Neural cell (in vitro differentiated cells): ENCODE measurements around the gene EPHA2. TPM values are rescaled to one million over a fixed set of nuclear protein-coding genes. Genes with fewer than 3 reads are reported as not detected.

ENCODE experiments used
- H2AFZ ChIP-seq: fragments of 200-600, 300-800 bp; sonication (generic), shearing (Covaris generic); 2 replicates; pipeline ENCODE4 v1.6.0; 2014; ENCODE audit warnings: low read depth, mild to moderate bottlenecking, antibody characterized with exemption, low read length, moderate library complexity
- H3F3A ChIP-seq: fragments of 200-600 bp; shearing (Covaris generic); 2 replicates; pipeline ENCODE4 v1.6.1; 2016; ENCODE audit warnings: mild to moderate bottlenecking, moderate library complexity, mixed read lengths, antibody characterized with exemption, low read length; ENCODE audit not compliant: insufficient read depth, poor library complexity, severe bottlenecking
- H3K27ac ChIP-seq: fragments of 200-600, 300-800 bp; sonication (generic), shearing (Covaris generic); 2 replicates; pipeline ENCODE4 v1.5.1; 2014; ENCODE audit warnings: mild to moderate bottlenecking, low read length, moderate library complexity
- H3K27me3 ChIP-seq: fragments of 300-800, 200-600 bp; sonication (generic), shearing (Covaris generic); 2 replicates; pipeline ENCODE4 v1.6.0; 2014; ENCODE audit warnings: mild to moderate bottlenecking, low read depth, low read length, moderate library complexity; ENCODE audit not compliant: insufficient read depth
- H3K36me3 ChIP-seq: fragments of 300-800, 200-600 bp; sonication (generic), shearing (Covaris generic); 2 replicates; pipeline ENCODE4 v1.5.1; 2014; ENCODE audit warnings: mild to moderate bottlenecking, antibody characterized with exemption, low read length, moderate library complexity; ENCODE audit not compliant: insufficient read depth
- H3K4me2 ChIP-seq: fragments of 300-800, 200-600 bp; sonication (generic), shearing (Covaris generic); 2 replicates; pipeline ENCODE4 v1.6.0; 2014; ENCODE audit warnings: mild to moderate bottlenecking, low read length
- H3K4me3 ChIP-seq: fragments of 300-800, 200-600 bp; sonication (generic), shearing (Covaris generic); 2 replicates; pipeline ENCODE4 v1.5.1; 2014; ENCODE audit warnings: mild to moderate bottlenecking, low read length, moderate library complexity
- H3K79me2 ChIP-seq: fragments of 200-600 bp; shearing (Covaris generic); replicated peaks from 2 replicates; pipeline ENCODE4 v1.6.0; 2014; ENCODE audit warnings: mild to moderate bottlenecking, low read length, moderate library complexity; ENCODE audit not compliant: insufficient read depth
- H3K9ac ChIP-seq: fragments of 300-800, 200-600 bp; sonication (generic), shearing (Covaris generic); 2 replicates; pipeline ENCODE4 v1.6.1; 2016; ENCODE audit warnings: mild to moderate bottlenecking, low read length, mixed read lengths
- H3K9me2 ChIP-seq: fragments of 200-600 bp; shearing (Covaris generic); 2 replicates; pipeline ENCODE4 v1.6.1; 2016; ENCODE audit warnings: mild to moderate bottlenecking, low read length, mixed read lengths; ENCODE audit not compliant: insufficient read depth
- H3K9me3 ChIP-seq: fragments of 200-600, 300-800 bp; sonication (generic), shearing (Covaris generic); 2 replicates; pipeline ENCODE4 v1.6.1; 2016; ENCODE audit warnings: mild to moderate bottlenecking, mixed run types, low read length, moderate library complexity, mixed read lengths
- H4K20me1 ChIP-seq: fragments of 200-600 bp; shearing (Covaris generic); 2 replicates; pipeline ENCODE4 v1.6.1; 2016; ENCODE audit warnings: mild to moderate bottlenecking, mixed run types; ENCODE audit not compliant: insufficient read depth
- CTCF ChIP-seq: fragments of 450-650 bp; IDR thresholded peaks from 2 replicates; pipeline ENCODE4 v1.5.1; 2014; ENCODE audit warnings: antibody characterized with exemption, mild to moderate bottlenecking, moderate library complexity; ENCODE audit not compliant: poor library complexity, severe bottlenecking
- EP300 ChIP-seq: fragments of 450-650 bp; conservative IDR thresholded peaks from 2 replicates; pipeline ENCODE4 v1.6.1; 2014; ENCODE audit warnings: antibody characterized with exemption, mild to moderate bottlenecking, moderate library complexity; ENCODE audit not compliant: poor library complexity, severe bottlenecking
- EZH2 ChIP-seq: fragments of 200-600, 300-800 bp; shearing (Covaris generic), sonication (generic); IDR thresholded peaks from 2 replicates; pipeline ENCODE4 v1.6.1; 2014; ENCODE audit warnings: antibody characterized with exemption, low read length, borderline replicate concordance, mild to moderate bottlenecking; ENCODE audit not compliant: insufficient read depth, poor library complexity, severe bottlenecking
- MXI1 ChIP-seq: fragments of 450-650 bp; conservative IDR thresholded peaks from 2 replicates; pipeline ENCODE4 v1.6.1; 2014; ENCODE audit warnings: antibody characterized with exemption, mild to moderate bottlenecking; ENCODE audit not compliant: poor library complexity, severe bottlenecking
- POLR2AphosphoS5 ChIP-seq: IDR thresholded peaks from 2 replicates; pipeline ENCODE4 v1.6.1; 2012
- RAD21 ChIP-seq: fragments of 450-650 bp; conservative IDR thresholded peaks from 2 replicates; pipeline ENCODE4 v1.6.1; 2014; ENCODE audit warnings: antibody characterized with exemption, mild to moderate bottlenecking, moderate library complexity
- REST ChIP-seq: IDR thresholded peaks from 2 replicates; pipeline ENCODE4 v1.6.1; 2012; ENCODE audit warnings: borderline replicate concordance
- SMC3 ChIP-seq: fragments of 450-650 bp; conservative IDR thresholded peaks from 2 replicates; pipeline ENCODE4 v1.6.1; 2014; ENCODE audit warnings: antibody characterized with exemption, mild to moderate bottlenecking, moderate library complexity; ENCODE audit not compliant: poor library complexity
- TAF1 ChIP-seq: IDR thresholded peaks from 2 replicates; pipeline ENCODE4 v1.6.1; 2012; ENCODE audit warnings: low read depth
- polyA plus RNA-seq: library from polyadenylated mRNA; depleted of rRNA; stranded (reverse); fragments of >200 nt; gene quantifications from 2 replicates; pipeline ENCODE4 v1.2.3, GENCODE V29; 2014

The EPHA2 gene
- polyA plus RNA-seq, 1 donor from 2014 or later: 0.63 TPM

GRCh38 chr1:16093611-16094010 lies 62.3 kb downstream of the EPHA2 start:
- Histone ChIP-seq H2AFZ (no peak overlapping the region), H3K27ac (no peak overlapping the region), H3K27me3 (no peaks in the 10 kb centered on the region), H3K4me3 (no peak overlapping the region), H3K4me2 (no peak overlapping the region), H4K20me1 (no peaks in the 10 kb centered on the region), H3F3A (no peaks in the 10 kb centered on the region), H3K36me3 (no peaks in the 10 kb centered on the region), H3K9me3 (no peaks in the 10 kb centered on the region), H3K79me2 (no peaks in the 10 kb centered on the region), H3K9me2 (no peaks in the 10 kb centered on the region), H3K9ac (no peak overlapping the region)
- no peak for TF ChIP-seq EZH2

- no peak overlapping the region for H3K27ac ChIP-seq
- H3K9ac ChIP-seq: no peak overlapping the region
- no peaks in the 10 kb centered on the region for H3K79me2 ChIP-seq
- H3K4me2 ChIP-seq: no peak overlapping the region
- no peak overlapping the region for H2AFZ ChIP-seq
- H3K9me2 ChIP-seq: no peaks in the 10 kb centered on the region
- TF ChIP-seq SMC3: no peak
- no peak for TF ChIP-seq TAF1
- no peak for TF ChIP-seq EZH2
- no peak for TF ChIP-seq EP300
- no peak for TF ChIP-seq CTCF
- TF ChIP-seq RAD21: no peak
- no peak for TF ChIP-seq MXI1
- no peak for TF ChIP-seq POLR2AphosphoS5
- no peak for TF ChIP-seq REST
- H3K9me3 ChIP-seq: no peaks in the 10 kb centered on the region
- H3K4me3 ChIP-seq: no peak overlapping the region
- no peaks in the 10 kb centered on the region for H3K27me3 ChIP-seq
- H4K20me1 ChIP-seq: no peaks in the 10 kb centered on the region
- H3F3A ChIP-seq: no peaks in the 10 kb centered on the region
- H3K36me3 ChIP-seq: no peaks in the 10 kb centered on the region
Observed at GRCh38 chr1:16092923-16093511, 62.9 kb downstream of the EPHA2 start.
